H9 (cell line): ENCODE results near the gene DNAJB11. TPM values are rescaled to one million over a fixed set of nuclear protein-coding genes. Genes with fewer than 3 reads are reported as not detected.

ENCODE experiments used
- DNase-seq: peaks from one replicate; pipeline ENCODE4 v3.0.0-alpha.2; 2017
- H2AFZ ChIP-seq: one replicate; pipeline ENCODE4 v1.6.1; 2013; ENCODE audit warnings: mild to moderate bottlenecking, low read length, control low read depth, moderate library complexity
- H2AK5ac ChIP-seq: 2 replicates; pipeline ENCODE4 v1.6.1; 2013; ENCODE audit warnings: low read length, control low read depth, mixed read lengths; ENCODE audit not compliant: insufficient read length
- H2BK120ac ChIP-seq: one replicate; pipeline ENCODE4 v1.6.1; 2013; ENCODE audit warnings: low read depth, mild to moderate bottlenecking, low read length, control low read depth, inconsistent platforms; ENCODE audit not compliant: poor library complexity, severe bottlenecking
- H2BK12ac ChIP-seq: 2 replicates; pipeline ENCODE4 v1.6.1; 2013; ENCODE audit warnings: low read length, control low read depth, mixed read lengths, low read depth; ENCODE audit not compliant: insufficient read length
- H2BK15ac ChIP-seq: 2 replicates; pipeline ENCODE4 v1.6.1; 2013; ENCODE audit warnings: low read depth, low read length, control low read depth
- H2BK20ac ChIP-seq: one replicate; pipeline ENCODE4 v1.6.1; 2013; ENCODE audit warnings: low read depth, mild to moderate bottlenecking, low read length, control low read depth, inconsistent platforms; ENCODE audit not compliant: poor library complexity, severe bottlenecking
- H2BK5ac ChIP-seq: 2 replicates; pipeline ENCODE4 v1.6.1; 2013; ENCODE audit warnings: low read length, control low read depth, mixed read lengths; ENCODE audit not compliant: insufficient read length
- H3K14ac ChIP-seq: 2 replicates; pipeline ENCODE4 v1.6.1; 2013; ENCODE audit warnings: low read length, control low read depth; ENCODE audit not compliant: insufficient read depth
- H3K18ac ChIP-seq: 2 replicates; pipeline ENCODE4 v1.6.1; 2013; ENCODE audit warnings: low read depth, mild to moderate bottlenecking, mixed read lengths, low read length, control low read depth; ENCODE audit not compliant: insufficient read length
- H3K23ac ChIP-seq: 2 replicates; pipeline ENCODE4 v1.6.1; 2013; ENCODE audit warnings: low read length, control low read depth, mixed read lengths, low read depth; ENCODE audit not compliant: insufficient read length
- H3K23me2 ChIP-seq: 2 replicates; pipeline ENCODE4 v1.6.1; 2013; ENCODE audit warnings: low read depth, mild to moderate bottlenecking, mixed read lengths, low read length, control low read depth; ENCODE audit not compliant: insufficient read length, poor library complexity, severe bottlenecking
- H3K27ac ChIP-seq: 2 replicates; pipeline ENCODE4 v1.5.1; 2013; ENCODE audit warnings: low read length, control low read depth, mixed read lengths, low read depth; ENCODE audit not compliant: insufficient read length
- H3K27me3 ChIP-seq: 2 replicates; pipeline ENCODE4 v1.6.1; 2013; ENCODE audit warnings: low read length, control low read depth, inconsistent platforms; ENCODE audit not compliant: insufficient read depth
- H3K4ac ChIP-seq: 2 replicates; pipeline ENCODE4 v1.6.1; 2013; ENCODE audit warnings: low read depth, mild to moderate bottlenecking, control low read depth, inconsistent platforms, low read length, moderate library complexity
- H3K4me1 ChIP-seq: 2 replicates; pipeline ENCODE4 v1.6.1; 2013; ENCODE audit warnings: low read length, control low read depth, inconsistent platforms; ENCODE audit not compliant: insufficient read depth
- H3K4me2 ChIP-seq: 2 replicates; pipeline ENCODE4 v1.6.1; 2013; ENCODE audit warnings: low read length, control low read depth, mixed read lengths; ENCODE audit not compliant: insufficient read length, insufficient read depth
- H3K56ac ChIP-seq: 2 replicates; pipeline ENCODE4 v1.6.1; 2013; ENCODE audit warnings: low read depth, mild to moderate bottlenecking, mixed read lengths, low read length, control low read depth; ENCODE audit not compliant: insufficient read length
- H3K79me1 ChIP-seq: 2 replicates; pipeline ENCODE4 v1.6.1; 2013; ENCODE audit warnings: low read depth, mild to moderate bottlenecking, moderate library complexity, low read length, control low read depth, inconsistent platforms; ENCODE audit not compliant: insufficient read depth, poor library complexity, severe bottlenecking
- H3K79me2 ChIP-seq: 2 replicates; pipeline ENCODE4 v1.6.1; 2013; ENCODE audit warnings: low read length, control low read depth, inconsistent platforms; ENCODE audit not compliant: insufficient read depth
- H3K9ac ChIP-seq: 2 replicates; pipeline ENCODE4 v1.6.1; 2013; ENCODE audit warnings: low read length, control low read depth, mixed read lengths; ENCODE audit not compliant: insufficient read length; ENCODE audit errors: extremely low read depth
- H3K9me3 ChIP-seq: one replicate; pipeline ENCODE4 v1.6.1; 2013; ENCODE audit warnings: low read depth, low read length, inconsistent platforms; ENCODE audit not compliant: control insufficient read depth
- H3T11ph ChIP-seq: one replicate; pipeline ENCODE4 v1.6.1; 2013; ENCODE audit warnings: mild to moderate bottlenecking, low read length, control low read depth, inconsistent platforms
- H4K20me1 ChIP-seq: one replicate; pipeline ENCODE4 v1.6.1; 2013; ENCODE audit not compliant: control insufficient read depth, insufficient read length, insufficient read depth
- H4K5ac ChIP-seq: 2 replicates; pipeline ENCODE4 v1.6.1; 2013; ENCODE audit warnings: low read depth, mild to moderate bottlenecking, mixed read lengths, low read length, control low read depth; ENCODE audit not compliant: insufficient read length
- H4K8ac ChIP-seq: replicated peaks from 2 replicates; pipeline ENCODE4 v1.6.1; 2013; ENCODE audit warnings: low read length, control low read depth, mixed read lengths, low read depth; ENCODE audit not compliant: insufficient read length
- H4K91ac ChIP-seq: 2 replicates; pipeline ENCODE4 v1.6.1; 2013; ENCODE audit warnings: low read depth, mild to moderate bottlenecking, moderate library complexity, mixed read lengths, low read length, control low read depth; ENCODE audit not compliant: insufficient read length
- H3K27ac Mint-ChIP-seq, 3 experiments: 2 replicates in 2 of 3; 3 replicates in 1 of 3; pipeline ENCODE4 v1.8.0; 2020 to 2021; ENCODE audit warnings: mixed read lengths in 3 of 3, mild to moderate bottlenecking in 1 of 3, moderate library complexity in 1 of 3
- H3K27me3 Mint-ChIP-seq: 2 replicates; pipeline ENCODE4 v1.8.0; 2021; ENCODE audit warnings: low read depth, mild to moderate bottlenecking, moderate library complexity, mixed read lengths
- H3K36me3 Mint-ChIP-seq, 3 experiments: 2 replicates in 2 of 3; 3 replicates in 1 of 3; pipeline ENCODE4 v1.8.0; 2020 to 2021; ENCODE audit warnings: low read depth in 3 of 3, mixed read lengths in 3 of 3; ENCODE audit not compliant: insufficient read depth in 1 of 3
- H3K4me1 Mint-ChIP-seq, 2 experiments: 2 replicates each; pipeline ENCODE4 v1.8.0; 2020; ENCODE audit warnings: mixed read lengths in 2 of 2
- H3K4me3 Mint-ChIP-seq, 2 experiments: 2 replicates in 1 of 2; 3 replicates in 1 of 2; pipeline ENCODE4 v1.8.0; 2020 to 2021; ENCODE audit warnings: mild to moderate bottlenecking in 2 of 2, mixed read lengths in 2 of 2, moderate library complexity in 1 of 2
- H3K9me3 Mint-ChIP-seq, 2 experiments: 2 replicates in 1 of 2; 3 replicates in 1 of 2; pipeline ENCODE4 v1.8.0; 2020; ENCODE audit warnings: mild to moderate bottlenecking in 2 of 2, mixed read lengths in 2 of 2, moderate library complexity in 1 of 2
- WGBS: extraction: QIAGEN DNeasy Blood & Tissue Kit; methylation state at CpG from one replicate; pipeline ENCODE4 v1.1.7; 2013; ENCODE audit warnings: missing lambda C conversion rate, low lambda C conversion rate, mixed read lengths; ENCODE audit not compliant: insufficient read length; ENCODE audit errors: extremely low coverage; 5-methylcytosine and 5-hydroxymethylcytosine counted together
- total RNA-seq: library from RNA; stranded (reverse); gene quantifications from 2 replicates; pipeline ENCODE4 v1.2.1, GENCODE V29; 2021
- TF ChIP-seq, protein P1 (sequence below): fragments of 200-600 bp; sonication (generic); conservative IDR thresholded peaks from 3 replicates; pipeline ENCODE4 v1.8.0; 2021; ENCODE audit warnings: antibody characterized with exemption, mild to moderate bottlenecking

Gene DNAJB11
- total RNA-seq, 1 experiment from 2014 or later: 61.2 TPM

DNA sequence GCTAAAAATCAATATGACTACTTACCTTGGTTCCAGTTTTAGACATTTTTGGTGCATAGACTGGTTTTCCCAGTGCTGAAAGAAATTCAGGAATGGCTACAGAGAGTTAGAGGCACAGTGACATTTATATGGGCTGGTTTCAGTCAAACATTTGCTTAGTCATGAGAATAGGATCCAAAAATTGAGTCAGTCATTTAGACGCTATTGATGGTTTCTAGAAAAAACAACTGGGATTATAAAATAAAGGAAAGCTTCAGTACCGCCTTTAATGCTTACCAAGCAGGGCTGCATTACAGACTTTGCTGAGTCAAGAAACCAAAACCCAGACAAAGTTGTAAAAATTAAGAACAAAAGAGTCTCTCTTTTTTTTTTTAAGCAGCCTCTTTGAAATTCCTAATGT lies 26.2 kb upstream of the DNAJB11 start, which contains the start of gene CRYGS:
Gene CRYGS (minus strand): TSS at position 100 of the 400 bp plus-strand sequence. CDS start 54 bp downstream, at position 46.
- Histone ChIP-seq H3K23me2 (no peaks in the 10 kb centered on the region), H3K14ac (no peak within 1 kb of the TSS), H2BK120ac (no peak within 1 kb of the TSS), H3K4me1 (no peaks in the 10 kb centered on the region), H2BK15ac (no peak within 1 kb of the TSS), H3K79me2 (no peaks in the 10 kb centered on the region), H2BK12ac (no peak within 1 kb of the TSS), H2BK20ac (no peak within 1 kb of the TSS), H3K9me3 (no peaks in the 10 kb centered on the region), H4K20me1 (no peaks in the 10 kb centered on the region), H3T11ph (no peak within 1 kb of the TSS), H4K5ac (no peak within 1 kb of the TSS), H3K27ac (no peak within 1 kb of the TSS), H3K27me3 (no peaks in the 10 kb centered on the region), H3K79me1 (no peaks in the 10 kb centered on the region), H3K56ac (no peak within 1 kb of the TSS), H3K18ac (no peak within 1 kb of the TSS), H2BK5ac (no peak within 1 kb of the TSS), H2AFZ (no peak within 1 kb of the TSS), H4K8ac (no peak within 1 kb of the TSS), H3K23ac (no peak within 1 kb of the TSS), H3K9ac (no peak within 1 kb of the TSS), H3K4ac (no peak within 1 kb of the TSS), H2AK5ac (no peak within 1 kb of the TSS), H4K91ac (no peak within 1 kb of the TSS), H3K4me2 (no peak within 1 kb of the TSS)
- Mint-ChIP-seq H3K4me3 (no peak within 1 kb of the TSS), H3K4me1 (peaks cover 4 to 5% of the 10 kb centered on the region in 2 experiments; a peak in 3 of 4 replicates), H3K9me3 (no peaks in the 10 kb centered on the region), H3K36me3 (peaks cover 0 to 8% (median 5%) of the 10 kb centered on the region in 3 experiments; a peak in 5 of 7 replicates), H3K27ac (no peak within 1 kb of the TSS), H3K27me3 (no peaks in the 10 kb centered on the region)
- no peak for DNase-seq
- WGBS: no CpG with 5 or more reads among the region's 2 CpGs
- TF ChIP-seq, protein P1, sequence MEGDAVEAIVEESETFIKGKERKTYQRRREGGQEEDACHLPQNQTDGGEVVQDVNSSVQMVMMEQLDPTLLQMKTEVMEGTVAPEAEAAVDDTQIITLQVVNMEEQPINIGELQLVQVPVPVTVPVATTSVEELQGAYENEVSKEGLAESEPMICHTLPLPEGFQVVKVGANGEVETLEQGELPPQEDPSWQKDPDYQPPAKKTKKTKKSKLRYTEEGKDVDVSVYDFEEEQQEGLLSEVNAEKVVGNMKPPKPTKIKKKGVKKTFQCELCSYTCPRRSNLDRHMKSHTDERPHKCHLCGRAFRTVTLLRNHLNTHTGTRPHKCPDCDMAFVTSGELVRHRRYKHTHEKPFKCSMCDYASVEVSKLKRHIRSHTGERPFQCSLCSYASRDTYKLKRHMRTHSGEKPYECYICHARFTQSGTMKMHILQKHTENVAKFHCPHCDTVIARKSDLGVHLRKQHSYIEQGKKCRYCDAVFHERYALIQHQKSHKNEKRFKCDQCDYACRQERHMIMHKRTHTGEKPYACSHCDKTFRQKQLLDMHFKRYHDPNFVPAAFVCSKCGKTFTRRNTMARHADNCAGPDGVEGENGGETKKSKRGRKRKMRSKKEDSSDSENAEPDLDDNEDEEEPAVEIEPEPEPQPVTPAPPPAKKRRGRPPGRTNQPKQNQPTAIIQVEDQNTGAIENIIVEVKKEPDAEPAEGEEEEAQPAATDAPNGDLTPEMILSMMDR: no peak
